ENCODE measurements around the gene PRKAB1. TPM values are rescaled to one million over a fixed set of nuclear protein-coding genes. Genes with fewer than 3 reads are reported as not detected.

The PRKAB1 gene
- total and polyA plus RNA-seq, 9 of the 15 experiments (the other 6 are each of a cell fraction or from before 2014, with no cell fraction given), result 32.6 to 94.2 (median 63.8) TPM

GRCh38 chr12:119668324-119668841 lies 450 bp downstream of the PRKAB1 start (continued):
- TF ChIP-seq DEAF1 (CRISPR knock-in tag; IDR thresholded peaks at IDR 0.05), result no peak
- no peak for TF ChIP-seq MCM7 (IDR thresholded peaks at IDR 0.05)
- peak; percentile 7 for TF ChIP-seq CHD1 (IDR thresholded peaks at IDR 0.05; ENCODE audit: low read length)
- TF ChIP-seq FOXP4 (CRISPR knock-in tag; IDR thresholded peaks at IDR 0.05; ENCODE audit: borderline replicate concordance), result no peak
- no peak for TF ChIP-seq ZKSCAN1 (IDR thresholded peaks at IDR 0.05; ENCODE audit: low read depth, low read length)
- TF ChIP-seq CCNT2 (IDR thresholded peaks at IDR 0.05; ENCODE audit: borderline replicate concordance, extremely low read depth, insufficient read length, low read depth, low read length), result no peak
- no peak for TF ChIP-seq PHF20 (IDR thresholded peaks at IDR 0.05; ENCODE audit: partially characterized antibody)
- TF ChIP-seq NFRKB (IDR thresholded peaks at IDR 0.05; ENCODE audit: low read depth), result 0 out of 2 replicates have a peak, but pooled peaks have one; percentile 25
- TF ChIP-seq JUNB (CRISPR knock-in tag; conservative IDR thresholded peaks at IDR 0.05), result no peak
- no peak for TF ChIP-seq TEAD2 (tag; IDR thresholded peaks at IDR 0.05)
- no peak for TF ChIP-seq TSHZ1 (CRISPR knock-in tag; IDR thresholded peaks at IDR 0.05)
- no peak for TF ChIP-seq HES1 (IDR thresholded peaks at IDR 0.05; ENCODE audit: low read depth)
- 0 out of 2 replicates have a peak, but pooled peaks have one; percentile 22 for TF ChIP-seq KAT7 (CRISPR knock-in tag; IDR thresholded peaks at IDR 0.05; ENCODE audit: borderline replicate concordance)

All from K562 (cell line).